CD4-positive, alpha-beta T cell treated with Interferon alpha-2 for 1 hour (primary cell): ENCODE results near the gene TBC1D5.
"Not testable (repeated sequence)": the region's sequence is repeated elsewhere in the genome, so short reads cannot be mapped to it uniquely, and the experiment has no call there.

Experiments used
- DNase-seq, 2 donors: peaks; one replicate each; pipeline ENCODE4 v3.0.0-alpha.2; 2020 to 2022

The TBC1D5 gene

DNA sequence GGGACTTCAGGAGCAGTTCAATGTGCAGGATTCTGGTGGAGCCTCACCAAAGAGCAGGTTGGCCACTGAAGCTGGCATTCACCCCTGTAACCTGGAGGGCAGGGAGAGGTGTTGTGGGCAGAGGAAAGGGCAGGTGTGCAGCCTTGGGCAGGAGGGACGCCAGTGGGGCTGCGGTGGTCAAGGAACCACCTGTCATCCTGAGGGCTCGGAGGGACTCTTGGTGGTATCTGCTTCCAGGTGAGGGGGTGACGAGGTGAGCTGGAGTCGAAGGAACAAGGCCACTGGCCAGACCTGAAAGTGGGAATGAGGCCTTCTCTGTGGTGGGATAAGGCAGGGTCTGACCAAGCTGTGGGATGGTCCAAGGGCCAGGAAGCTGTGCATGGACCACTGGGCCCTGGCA lies 588.2 kb downstream of the TBC1D5 start:
- no peak for DNase-seq

DNA sequence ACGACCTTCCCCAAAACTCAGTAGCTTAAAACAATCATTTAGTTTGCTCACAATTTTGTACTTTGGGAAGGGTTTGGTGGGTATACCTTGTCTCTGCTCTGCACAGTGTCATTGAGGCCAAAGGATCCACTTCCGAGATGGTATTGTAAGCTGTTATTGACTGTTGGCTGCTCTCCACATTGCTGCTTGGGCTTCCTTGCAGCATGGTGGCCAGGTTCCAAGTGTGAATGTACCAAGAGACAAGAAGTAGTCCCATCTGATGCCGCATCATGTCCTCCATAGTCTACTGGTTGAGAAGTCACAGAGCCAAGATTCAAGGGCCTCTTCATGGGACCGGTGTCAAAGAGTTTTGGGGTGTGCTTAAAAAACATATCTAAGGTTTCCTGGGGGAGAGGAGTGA lies 589.2 kb downstream of the TBC1D5 start:
- no peak for DNase-seq

DNA sequence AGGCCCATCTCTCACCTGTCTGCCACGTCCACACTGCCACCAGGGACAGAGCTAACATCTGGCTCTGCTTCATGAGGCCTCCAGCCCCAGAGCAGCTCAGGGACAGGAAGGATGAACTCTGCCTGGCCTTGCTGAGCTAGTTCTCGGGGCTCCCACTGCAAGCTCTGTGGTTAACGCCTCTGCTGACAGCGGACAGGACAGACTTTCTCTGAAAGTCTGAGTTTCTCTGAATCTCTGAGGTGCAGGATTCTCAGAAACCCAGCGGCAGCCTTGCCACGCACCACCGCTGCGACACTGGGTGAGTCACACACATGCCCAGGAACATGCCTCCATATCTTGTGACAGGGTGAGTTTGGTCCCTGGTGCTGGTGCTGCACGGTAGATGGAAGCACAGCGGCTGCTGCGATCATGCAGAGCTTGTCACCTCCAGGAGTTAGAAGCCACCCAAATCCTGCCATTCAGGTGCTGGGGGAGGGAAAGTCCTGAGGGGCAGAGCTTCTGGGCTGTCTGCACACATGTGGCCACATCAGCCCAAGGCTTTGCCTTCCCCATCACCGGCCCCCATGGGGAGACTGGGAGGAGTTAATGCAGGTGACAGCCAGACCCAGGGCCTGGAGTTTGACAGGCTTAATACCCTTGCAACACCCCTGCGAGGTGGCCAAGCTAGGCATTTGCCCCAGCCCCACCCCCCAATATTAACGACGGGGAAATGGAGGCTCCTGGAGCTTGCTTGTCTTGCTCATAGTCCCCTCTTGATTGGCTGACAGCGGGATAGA lies 590.6 kb downstream of the TBC1D5 start:
- DNase-seq = peak; percentile 84 to 90

DNA sequence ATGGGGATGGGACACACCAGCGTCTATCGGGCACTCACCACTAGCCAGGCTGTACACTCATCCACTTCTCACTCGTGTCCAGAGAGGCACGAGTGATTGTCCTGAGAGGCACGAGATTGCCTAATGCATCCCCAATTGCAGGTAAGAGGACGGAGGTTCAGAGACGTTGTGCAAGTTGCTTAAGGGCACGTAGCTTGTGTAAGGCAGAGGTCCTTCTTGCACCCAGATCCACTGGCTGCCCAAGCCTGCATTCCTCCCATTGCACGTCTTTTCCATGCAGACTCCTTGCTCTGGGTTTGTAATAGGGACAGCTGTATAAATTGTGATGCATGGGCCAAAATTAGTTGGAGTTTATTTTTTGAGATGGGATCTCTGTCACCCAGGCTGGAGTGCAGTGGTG lies 593.4 kb downstream of the TBC1D5 start:
- DNase-seq = no peak

DNA sequence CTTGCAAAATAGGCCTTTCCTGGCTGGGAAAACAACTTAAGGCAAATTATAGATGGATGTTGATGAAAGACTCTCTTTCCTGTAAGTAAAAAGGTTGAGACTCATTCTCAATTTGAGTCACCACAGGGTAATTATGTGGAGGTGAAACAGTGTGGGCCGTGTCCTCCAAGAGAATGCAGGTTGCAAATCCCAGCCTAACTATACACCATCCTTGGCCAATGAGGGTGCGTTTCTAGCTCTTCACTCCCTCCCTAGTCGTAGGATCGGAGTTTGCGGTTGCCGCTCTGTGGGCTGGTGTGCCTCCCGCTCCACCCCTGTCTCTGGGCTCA lies 597.8 kb downstream of the TBC1D5 start:
- no peak for DNase-seq

DNA sequence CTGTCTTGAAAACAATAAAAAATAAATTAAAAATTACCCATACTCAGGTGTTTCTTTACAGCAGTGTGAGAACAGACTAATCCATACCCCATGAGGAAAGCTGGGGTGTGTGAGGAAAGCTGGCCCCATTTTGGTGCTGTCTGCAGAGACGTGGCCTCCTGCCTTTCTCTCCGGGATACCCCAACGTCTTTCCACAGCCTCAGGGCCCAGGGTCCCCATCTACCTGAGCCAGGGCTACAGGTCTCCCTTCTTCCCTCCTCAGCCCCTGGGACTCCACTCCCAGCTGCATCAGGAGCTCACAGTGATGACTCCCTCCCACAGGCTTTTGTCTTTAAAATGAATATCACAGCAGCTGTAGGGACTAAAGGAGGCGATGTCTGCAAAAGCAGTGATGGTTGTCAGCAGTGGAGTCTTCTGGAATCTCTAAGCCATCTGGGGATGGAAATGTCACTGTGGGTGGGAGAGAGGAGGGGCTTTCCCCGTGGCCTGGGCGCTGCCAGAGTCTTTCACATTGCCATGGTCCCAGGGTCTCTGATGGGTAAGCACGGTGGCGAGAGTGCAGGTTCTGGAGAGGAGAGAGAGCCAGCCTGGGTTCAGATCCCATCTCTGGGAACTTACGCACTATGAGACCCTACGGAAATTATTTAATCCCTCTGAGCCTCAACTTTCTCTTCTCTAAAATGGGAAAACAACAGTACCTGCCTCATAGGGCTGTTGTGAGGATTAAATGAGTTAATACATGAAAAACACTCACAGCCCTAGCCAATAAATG lies 598.4 kb downstream of the TBC1D5 start:
- no peak for DNase-seq

DNA sequence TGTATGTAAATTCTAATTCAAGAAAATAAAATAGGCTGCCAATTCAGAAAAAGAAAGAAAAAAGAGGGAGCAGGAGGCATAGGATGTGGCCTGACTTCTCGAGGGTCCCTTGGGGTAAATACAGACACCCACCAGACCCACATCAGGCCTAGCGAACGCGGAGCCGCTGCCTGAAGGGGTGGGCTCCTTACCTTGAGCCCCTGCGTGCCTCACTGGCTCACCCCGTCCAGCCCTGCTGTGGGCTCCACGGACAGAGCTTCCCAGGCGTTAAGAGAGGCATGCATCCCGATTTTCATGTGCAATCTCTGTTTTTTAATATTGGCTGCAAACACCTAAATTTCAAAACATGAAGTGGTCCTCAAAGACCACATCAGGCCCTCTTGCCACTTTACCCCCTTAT lies 599.9 kb downstream of the TBC1D5 start:
- no peak for DNase-seq

DNA sequence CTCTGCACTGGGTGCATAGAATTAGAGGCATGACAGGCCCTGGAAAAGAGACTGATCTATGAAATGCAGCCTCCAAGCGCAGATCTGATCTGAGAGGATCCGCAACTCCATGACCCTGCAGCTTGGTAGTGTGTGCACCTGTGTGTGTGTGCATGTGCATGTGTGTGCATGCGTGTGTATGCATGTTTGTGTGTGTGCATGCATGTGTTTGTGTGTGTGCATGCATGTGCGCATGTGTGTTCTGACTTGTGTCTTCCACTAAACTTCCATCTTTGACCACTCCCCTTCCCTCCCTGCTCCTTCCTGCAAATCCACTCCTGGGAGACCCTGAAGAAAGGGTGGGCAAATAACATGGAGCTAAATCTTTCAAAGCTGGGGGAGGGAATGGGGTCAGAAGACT lies 600.7 kb downstream of the TBC1D5 start:
- DNase-seq = no peak

DNA sequence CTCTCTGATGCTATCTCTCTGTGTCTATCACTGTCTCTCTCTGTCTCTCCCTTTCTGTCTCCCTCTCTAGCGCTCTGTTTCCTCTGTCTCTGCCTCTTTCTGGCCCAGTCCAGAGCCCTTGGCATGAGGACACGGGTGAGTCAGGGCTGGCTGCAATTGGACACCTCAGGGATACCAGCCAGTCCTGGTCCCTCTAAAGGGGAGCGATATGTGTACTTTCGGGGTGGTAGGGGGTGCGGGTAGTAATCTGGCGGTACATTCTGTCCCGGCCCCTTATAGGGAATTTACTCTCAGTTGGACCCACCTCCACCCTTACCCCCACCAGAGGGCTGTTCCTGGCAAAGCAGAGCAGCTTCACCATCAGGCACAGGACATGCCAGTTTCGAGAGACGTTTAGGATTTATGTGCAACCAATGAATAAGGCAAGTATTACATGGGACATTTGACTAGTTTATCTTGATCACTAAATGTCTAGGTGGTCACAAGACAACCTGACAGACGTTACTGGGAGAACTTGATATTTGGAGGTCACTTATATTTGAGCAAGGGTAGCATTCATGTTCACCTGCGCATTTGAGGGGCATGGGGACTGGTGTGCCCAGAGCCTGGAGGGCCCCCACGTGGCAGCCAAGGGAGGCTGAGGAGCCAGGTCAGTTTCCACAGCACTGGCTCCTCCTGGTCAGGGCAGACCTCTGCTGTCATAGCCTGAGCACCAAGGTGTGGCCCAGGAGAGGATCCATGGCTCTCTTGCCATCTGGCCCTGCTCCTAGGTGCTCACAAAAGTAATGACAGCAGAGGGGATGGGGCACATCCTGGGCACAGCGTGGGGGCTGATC lies 601.5 kb downstream of the TBC1D5 start:
- DNase-seq = no peak

DNA sequence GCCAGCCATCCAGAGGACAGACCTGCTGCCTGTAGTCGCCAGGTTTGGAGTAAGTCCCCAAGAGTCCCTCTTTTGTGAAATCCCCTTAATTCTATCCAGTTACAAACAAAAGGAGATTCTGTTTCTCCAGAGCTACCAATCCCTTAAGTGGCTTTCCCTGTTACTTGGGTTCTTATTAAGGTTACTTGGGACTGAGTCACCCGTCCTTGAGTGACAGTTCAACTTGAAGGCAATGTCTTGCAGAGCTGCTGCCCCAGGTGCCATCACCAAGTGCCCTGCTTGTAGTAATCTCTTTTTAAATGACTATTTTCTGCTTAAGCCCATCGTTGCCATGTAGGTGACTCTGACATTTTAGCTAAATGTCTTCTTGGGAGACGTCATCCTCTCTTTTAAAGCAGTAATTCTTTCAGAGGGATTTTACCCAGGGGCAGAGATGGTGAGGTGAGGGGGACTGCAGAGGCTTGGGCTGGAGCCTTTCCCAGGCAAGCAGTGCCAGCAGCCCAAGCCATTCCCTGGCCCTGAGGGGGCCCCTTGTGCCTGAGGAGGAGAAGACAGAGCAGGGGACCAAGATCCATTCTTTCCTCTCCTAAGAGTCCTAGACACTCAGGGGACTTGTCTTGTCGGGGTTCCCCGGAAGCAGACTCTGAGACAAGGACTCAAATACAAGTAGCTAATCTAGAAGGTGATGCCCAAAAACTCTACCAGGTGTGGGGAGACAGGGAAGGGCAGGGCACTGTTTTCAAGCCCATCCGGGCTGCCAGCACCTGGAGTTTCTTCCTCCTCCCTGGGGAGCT lies 604.0 kb downstream of the TBC1D5 start:
- DNase-seq = no peak

DNA sequence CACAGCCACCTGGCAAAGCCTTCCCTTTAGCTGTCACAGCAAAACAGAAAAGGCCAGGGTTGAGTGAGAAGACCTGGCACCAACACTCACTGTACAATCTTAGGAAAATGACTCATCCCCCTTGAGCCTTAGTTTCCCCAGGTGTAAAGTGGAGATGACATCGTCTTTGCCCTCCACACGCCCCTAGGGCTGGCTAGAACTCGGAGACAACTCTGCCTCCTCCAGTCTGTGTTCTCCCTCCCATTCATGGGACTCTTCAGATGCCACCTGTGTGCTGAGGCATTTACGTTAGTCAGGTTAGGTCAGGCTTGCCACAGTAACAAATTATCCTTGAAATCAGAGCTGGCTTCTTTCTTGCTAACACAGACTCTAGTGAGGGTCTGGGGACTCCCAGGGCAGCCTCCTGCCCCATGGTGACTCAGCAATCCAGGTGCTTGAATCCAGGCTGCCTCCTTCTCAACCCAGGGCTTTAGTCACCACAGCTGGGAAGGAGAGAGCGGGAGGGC lies 605.1 kb downstream of the TBC1D5 start:
- DNase-seq = no peak

DNA sequence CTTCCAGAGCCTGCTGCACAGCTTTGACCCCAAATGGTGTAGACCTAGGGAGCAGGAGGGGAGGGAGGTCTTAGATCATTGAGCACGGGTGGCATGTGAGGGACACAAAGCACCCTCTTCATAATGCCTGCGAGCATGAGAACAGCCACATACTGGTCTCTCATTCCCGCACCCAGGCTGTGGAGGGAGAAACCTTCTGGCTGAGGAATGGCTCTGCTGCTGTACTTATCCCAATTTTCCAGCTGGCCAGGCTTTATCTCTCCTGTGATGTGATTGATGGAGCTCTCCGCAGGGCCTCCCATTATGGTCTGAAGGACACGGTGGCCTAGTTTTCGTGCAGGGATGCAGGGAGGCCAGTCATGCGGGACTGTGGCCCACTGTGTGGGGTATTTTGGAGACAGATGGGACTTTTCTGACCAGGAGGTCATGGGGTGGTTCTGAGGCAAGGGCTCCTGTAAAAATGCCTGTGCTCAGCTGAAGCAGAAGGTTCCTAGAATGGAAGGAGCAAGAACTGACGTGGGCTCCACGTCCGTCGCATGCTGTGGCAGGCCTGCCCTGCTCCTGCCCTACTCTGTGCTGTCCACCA lies 606.2 kb downstream of the TBC1D5 start:
- no peak for DNase-seq

DNA sequence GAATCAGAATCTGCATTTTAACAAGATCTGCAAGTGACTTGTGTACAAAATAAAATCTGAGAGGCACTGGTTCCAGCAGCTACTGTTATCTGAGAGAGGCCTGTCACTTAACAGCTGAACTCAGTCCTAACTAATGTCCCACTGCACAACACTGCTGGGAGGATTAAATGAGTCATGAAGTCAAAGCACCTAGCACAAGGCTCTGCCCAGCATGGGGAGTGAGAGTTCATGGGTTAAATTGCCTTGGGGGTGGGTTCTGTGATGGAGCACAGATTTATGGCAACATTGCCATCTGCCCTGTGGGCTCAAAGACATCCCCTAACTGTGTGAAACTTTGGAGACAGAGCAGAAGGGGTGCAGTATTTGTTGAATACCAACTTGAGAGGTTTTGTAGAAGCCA lies 606.7 kb downstream of the TBC1D5 start:
- no peak for DNase-seq

DNA sequence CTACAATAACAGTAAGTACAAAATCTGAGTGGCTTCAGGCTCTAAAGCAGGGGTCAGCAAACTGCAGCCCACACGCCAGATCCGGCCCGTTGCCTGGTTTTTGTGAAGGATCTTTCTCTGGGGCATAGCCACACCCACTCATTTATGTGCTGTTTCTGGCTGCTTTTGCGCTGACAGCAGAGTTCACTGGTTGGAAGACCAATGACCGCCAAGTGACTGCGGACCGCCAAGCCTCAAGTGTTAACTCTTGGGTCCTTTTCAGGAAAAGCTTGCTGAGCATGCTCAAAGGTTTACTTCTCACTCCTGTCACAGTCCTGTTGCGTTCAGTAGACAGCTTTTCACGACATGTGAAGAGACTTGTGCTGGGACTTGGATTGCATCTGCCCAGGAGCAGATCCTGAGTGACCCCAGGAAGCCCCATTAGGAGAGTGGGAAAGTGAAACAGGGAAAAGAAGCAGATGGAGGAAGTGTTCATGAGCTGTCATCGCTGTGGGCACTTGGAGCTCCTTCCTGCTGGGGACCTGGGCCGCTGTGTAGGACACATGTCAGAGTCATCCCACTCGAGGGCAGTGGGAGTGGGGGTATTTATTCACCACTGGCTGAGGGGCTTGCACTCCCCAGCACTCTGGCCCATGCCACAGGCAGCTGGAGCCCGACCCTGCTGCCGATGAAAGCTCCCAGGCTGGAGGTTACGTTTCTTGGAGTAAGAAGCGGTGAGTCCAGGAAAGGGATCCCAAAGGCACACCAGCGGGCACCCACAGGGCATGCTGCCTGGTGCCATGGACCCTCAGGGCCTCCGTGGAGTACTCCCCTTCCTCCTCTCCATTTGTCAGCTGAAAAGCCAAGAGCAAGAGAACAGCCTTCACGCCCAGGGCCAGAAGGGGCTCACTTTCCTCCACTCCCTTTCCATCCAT lies 608.5 kb downstream of the TBC1D5 start:
- no peak for DNase-seq

DNA sequence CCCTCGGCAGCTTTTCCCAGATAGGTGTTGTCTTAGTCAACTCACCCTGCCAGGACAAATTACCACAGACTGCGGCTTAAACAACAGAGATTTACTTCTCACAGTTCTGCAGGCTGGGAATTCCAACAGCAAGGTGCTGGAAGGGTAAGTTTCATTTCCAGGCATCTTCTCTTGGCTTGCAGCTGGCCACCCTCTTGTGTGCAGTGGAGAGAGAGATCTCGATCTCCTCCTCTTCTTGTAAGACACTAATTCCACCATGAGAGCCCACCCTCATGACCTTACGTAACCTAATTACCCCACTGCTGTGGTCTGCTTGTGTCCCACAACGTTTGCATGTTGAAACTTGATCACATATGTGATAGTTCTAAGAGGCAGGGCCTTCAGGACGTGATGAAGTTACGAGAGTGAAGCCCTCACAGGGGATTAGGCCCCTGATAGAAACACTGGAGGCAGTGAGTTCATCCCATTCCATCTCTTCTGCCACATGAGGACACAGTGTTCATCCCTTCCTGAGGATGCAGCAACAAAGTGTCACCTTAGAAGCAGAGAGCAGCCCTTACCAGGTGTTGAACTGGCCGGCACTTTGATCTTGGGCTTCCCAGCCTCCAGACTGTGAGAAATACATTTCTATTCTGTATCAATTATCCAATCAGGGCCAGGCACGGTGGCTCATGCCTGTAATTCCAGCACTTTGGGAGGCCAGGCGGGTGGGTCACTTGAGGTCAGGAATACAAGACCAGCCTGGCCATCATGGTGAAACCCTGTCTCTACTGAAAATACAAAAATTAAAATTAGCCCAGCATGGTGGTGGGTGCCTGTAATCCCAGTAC lies 609.9 kb downstream of the TBC1D5 start:
- no peak for DNase-seq

DNA sequence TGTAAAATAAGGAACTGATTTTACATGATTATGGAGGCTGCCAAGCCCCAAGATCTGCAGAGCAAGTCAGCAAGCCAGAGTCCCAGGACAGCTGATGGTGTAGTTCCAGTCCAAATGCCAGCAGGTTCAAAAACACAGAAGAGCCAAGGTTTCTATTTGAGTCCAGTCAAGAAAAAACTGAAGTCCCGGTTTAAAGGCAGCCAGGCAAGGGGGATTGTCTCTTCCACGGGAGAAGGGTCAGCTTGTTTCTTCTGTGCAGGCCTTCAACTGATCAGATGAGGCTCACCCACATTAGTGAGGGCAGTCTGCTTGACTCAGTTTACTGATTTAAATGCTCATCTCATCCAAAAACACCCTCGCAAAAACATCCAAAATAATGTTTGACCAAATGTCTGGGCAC lies 611.5 kb downstream of the TBC1D5 start:
- no peak for DNase-seq

DNA sequence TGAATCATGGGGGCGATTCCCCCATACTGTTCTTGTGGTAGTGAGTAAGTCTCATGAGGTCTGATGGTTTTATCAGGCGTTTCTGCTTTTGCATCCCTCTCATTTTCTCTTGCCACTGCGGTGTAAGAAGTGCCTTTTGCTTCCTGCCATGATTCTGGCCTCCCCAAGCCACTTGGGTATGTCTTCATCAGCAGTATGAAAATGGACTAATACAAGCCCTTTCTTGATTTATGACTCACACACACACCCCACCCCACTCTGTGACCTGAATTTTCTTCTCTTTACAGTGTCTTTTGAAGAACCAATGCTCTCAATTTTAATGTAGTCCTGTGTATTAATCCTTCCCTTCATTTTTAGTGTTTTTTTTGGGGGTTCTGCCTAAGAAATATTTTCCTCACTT lies 612.9 kb downstream of the TBC1D5 start:
- no peak for DNase-seq

DNA sequence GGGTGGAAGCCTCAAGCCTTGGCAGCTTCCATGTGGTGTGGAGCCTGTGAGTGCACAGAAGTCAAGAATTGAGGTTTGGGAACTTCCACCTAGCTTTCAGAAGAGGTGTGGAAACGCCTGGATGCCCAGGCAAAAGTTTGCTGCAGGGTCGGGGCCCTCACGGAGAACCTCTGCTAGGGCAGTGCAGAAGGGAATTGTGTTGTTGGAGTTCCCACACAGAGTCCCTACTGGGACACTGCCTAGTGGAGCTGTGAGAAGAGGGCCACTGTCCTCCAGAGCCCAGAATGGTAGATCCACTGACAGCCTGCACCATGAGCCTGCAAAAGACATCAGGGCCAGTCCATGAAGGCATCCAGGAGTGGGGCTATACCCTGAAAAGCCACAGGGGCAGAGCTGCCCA lies 613.8 kb downstream of the TBC1D5 start:
- not testable (repeated sequence) for DNase-seq

DNA sequence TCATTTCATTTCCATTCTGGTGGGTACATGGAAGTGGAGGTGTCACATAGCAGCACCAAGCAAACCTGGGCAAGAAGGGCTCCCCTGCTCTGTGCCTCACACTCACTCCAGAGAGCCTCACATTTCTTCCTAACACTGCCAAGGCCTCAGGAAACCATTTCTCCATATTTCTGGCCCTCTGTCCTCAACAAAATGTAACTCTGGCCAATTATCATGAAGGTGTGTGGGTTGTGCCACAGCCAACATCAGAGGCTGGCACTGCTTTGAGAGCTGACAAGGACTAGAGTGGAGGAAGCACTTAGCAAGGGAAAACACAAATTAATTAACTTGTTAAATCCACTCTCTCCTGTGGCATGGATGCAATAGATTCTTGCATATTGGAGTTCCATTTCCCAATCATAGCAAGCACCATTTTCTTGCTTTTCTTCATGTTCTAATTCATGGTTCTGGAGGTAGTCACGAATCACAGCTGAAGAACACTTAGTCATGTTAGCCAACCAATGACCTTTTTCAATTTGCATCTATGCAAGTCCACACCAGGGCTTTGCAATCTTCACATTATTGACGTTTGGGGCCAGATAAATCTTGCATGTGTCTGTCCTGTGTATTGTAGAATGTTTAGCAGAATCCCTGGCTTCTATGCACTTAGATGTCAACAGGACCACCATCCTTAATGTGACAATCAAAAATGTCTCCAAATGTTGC lies 616.5 kb downstream of the TBC1D5 start:
- no peak for DNase-seq

DNA sequence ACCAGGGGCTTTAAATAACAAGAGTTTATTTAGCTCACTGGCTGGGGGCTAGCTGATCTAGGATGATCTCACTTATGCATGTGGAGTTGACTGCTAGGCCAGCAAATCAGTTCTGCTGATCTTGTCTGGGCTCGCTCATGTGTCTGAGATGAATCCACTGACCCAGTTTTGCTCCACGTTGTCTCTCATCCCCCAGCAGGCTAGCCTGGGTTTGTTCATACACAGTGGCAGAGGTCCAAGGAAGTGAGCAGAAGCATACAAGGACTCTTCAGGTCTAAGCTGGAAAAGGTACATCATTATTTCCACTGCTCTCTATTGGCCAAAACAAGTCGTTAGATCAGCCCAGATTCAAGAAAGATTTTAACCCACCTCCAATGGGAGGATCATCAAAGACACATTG lies 619.7 kb downstream of the TBC1D5 start:
- no peak for DNase-seq
